Measurements from ENCODE around the gene ZNF398. TPM values are rescaled to one million over a fixed set of nuclear protein-coding genes. Genes with fewer than 3 reads are reported as not detected.
A peak's percentile ranks its signal among the peaks of the same experiment; 100 is the strongest.
"Not testable (repeated sequence)": the region's sequence is repeated elsewhere in the genome, so short reads cannot be mapped to it uniquely, and the experiment has no call there.

ZNF398 gene
- total RNA-seq, 1 donor from 2014 or later: 6.6 TPM

DNA sequence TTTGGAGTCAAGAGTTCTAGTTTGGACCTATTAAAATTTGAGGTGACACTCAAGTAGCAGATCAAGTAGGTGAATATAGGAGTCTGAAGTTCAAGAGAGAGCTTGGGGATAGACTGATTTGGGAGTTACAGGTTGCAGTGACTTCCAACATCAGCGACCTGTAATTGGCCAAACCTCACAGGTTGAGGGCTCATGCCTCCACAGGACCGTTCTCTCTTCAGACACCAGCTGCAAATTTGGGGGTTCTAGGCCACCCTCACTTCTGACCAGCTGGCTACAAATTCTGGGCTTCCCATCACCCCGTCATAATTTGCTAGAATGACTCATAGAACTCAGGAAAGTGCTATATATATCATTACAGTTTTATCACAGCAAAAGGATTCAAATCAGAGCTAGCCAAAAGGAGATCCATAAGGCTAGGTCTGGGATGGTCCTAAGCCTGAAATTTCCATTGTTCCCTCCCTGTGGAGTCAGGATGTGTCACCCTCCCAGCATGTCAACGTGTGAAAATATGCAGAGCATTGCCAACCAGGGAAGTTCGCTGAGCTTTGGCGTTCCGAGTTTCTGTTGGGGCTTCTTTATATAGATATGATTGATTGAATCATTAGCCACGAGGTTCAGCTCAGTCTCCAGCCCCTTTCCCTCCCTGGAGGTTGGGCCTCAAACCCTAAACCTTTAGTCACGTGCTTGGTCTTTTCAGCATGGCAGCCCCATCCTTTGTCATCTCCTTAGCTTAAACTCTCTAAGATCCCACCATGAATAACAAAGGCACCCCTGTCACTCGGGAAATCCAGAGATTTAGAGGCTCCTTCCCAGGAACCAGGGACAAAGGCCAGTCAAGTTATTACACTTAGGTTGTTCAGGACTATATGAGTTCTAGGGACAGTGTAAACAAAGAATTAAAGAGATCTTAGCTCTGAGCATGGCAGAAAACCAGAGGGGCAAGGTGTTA, 71.5 kb downstream of the ZNF398 start:
- ATAC-seq: no peak
- intact Hi-C loops (cut with micrococcal nuclease): no loop called here
- no peak for DNase-seq

DNA sequence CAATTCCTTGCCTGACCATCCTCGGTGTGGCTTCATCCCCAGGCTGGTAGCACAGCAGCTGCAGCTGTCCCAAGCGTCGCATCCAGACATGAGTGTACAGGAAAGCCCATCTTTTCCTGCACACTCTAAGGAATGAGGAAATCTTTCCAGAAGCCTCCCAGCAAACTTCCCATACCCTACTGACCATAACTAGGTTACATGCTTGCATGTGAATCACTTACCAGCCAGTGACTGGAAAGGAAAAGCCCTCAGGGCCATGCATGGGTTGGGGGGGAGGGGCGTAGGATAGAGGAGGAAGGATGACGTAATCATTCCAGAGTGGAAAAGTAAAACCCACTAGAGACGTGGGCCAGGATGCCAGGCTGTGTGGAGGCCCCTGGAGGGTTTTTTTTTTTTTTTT, 73.3 kb downstream of the ZNF398 start:
- intact Hi-C loops (cut with micrococcal nuclease): no loop called here

DNA sequence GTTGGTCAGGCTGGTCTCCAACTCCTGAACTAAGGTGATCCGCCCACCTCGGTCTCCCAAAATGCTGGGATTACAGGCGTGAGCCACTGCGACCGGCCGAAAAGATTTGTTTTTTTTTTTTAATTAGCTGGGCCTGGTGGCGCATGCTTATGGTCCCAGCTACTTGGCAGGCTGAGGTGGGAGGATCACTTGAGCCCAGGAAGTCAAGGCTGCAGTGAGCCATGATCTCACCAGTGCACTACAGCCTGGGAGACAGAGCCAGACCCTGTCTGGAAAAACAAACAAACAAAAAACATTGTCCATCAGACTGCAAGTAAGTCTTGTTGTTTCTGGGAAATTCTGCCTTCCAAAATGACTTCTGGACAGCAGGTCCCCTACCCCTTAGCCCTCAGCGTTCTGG, 75.9 kb downstream of the ZNF398 start:
- ATAC-seq (no peak), DNase-seq (no peak)
- intact Hi-C loops (cut with micrococcal nuclease): no loop called here

More for the DNA sequence above, 73.3 kb downstream of the ZNF398 start:
- no peak for DNase-seq
- ATAC-seq: no peak

DNA sequence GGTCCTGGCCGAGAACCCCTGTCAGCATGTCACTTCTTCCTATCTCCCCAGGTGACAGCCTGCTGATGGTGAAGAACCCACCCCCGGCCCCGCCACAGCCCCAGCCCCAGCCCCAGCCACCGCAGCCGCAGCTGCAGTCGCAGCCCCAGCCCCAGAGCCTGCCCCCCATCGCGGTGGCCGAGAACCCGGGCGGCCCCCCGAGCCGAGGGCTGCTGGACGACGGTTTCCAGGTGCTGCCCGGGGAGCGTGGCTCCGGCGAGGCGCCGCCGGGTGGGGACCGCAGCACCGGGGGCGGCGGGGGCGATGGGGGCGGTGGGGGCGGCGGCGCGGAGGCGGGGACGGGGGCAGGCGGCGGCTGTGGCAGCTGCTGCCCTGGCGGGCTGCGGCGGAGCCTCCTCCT, 76.5 kb downstream of the ZNF398 start:
- ATAC-seq (no peak), DNase-seq (no peak)
- intact Hi-C loops (cut with micrococcal nuclease): no loop called here

DNA sequence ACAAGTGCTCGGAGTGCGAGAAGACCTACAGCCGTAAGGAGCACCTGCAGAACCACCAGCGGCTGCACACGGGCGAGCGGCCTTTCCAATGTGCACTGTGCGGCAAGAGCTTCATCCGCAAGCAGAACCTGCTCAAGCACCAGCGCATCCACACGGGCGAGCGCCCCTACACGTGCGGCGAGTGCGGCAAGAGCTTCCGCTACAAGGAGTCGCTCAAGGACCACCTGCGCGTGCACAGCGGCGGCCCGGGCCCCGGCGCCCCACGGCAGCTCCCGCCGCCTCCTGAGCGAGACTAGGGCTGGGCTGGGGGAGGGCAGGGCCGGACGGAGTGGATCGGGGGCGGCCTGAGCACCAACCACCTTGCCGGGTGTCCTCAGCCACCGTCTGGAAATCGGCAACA, 77.1 kb downstream of the ZNF398 start:
- ATAC-seq: no peak

DNA sequence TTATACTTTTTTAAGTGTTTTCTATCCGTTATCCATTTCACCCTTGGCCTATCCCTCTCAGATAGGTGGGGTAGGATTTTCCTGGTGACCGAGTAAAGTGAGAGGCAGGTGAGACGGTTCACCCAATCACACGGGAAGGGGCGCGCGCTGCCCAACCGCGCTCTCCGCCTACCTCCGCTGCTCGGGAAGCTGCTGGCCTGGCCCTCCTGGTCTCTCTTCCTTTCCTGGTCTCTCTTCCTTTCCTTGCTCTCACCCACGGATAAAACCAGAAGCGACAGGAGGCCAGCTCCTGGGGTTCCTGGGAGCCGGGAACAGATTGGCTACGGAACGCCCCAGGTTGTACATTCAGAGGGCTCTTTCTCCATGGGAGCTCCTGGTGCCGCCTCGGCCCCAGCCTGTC, 77.9 kb downstream of the ZNF398 start:
- no peak for DNase-seq
- intact Hi-C loops (cut with micrococcal nuclease): no loop called here
- no peak for ATAC-seq

More for the DNA sequence above, 77.1 kb downstream of the ZNF398 start:
- DNase-seq: no peak
- intact Hi-C loops (cut with micrococcal nuclease): no loop called here

DNA sequence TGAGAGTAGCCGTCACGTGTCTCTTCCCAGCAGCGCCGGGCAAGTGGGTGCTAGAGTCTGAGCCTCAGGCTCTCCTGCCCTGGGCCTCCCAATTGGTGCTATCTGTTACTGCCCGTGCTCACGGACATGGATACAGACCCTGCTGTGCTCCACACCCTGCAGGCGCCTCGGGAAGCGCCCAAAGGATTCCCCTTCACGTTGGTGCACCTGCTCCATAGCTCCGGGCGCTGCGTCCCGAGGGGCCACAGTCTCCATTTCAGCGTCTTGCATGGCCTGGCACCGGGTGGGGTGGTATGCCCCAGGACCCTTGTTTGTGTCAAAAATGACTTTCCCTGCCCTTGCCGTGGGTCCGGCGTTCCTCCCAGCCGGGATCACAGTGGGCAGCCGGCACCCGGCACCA, 78.4 kb downstream of the ZNF398 start:
- intact Hi-C loops (cut with micrococcal nuclease): no loop called here
- ATAC-seq (no peak), DNase-seq (no peak)

DNA sequence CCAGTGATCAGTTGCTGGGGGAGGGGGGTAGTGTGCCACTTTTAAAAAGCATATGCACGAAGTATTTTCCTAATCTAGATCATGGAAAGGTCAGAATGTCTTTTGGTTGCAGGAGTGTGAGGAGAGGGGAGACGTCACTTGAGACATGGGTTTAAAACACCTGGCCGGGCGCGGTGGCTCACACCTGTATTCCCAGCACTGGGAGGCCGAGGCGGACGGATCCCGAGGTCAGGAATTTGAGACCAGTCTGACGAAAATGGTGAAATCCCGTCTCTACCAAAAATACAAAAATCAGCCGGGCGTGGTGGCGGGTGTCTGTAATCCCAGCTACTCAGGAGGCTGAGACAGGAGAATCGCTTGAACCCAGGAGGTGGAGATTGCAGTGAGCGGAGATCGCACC, 79.1 kb downstream of the ZNF398 start:
- DNase-seq; intact Hi-C loops (cut with micrococcal nuclease); ATAC-seq: not testable (repeated sequence)

DNA sequence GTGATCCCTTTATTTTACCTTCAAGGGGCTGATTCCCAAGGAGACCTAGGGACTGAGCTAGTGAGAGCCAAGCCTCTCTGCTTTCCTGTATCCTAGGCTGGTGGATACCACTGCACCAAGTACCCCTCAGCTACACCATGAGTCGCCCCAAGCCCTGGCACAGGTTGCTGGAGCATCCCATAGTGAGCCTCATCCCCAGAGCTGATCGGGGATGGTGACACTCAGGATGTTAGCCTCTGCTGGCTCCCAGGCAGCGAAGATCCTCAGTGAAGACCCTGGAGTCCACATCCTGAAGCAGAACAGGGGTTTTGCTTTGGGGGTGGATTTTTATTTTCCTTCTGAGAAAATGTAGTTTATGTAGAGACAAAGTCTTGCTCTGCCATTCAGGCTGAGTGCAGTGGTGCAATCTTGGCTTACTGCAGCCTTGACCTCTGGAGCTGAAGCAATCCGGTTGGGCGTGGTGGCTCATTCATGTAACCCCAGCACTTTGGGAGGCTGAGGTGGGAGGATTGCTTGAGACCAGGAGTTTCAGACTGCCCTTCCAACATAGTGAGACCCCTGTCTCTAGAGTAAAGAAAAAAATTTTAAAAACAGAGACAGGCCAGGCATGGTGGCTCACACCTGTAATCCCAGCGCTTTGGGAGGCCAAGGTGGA, 79.7 kb downstream of the ZNF398 start:
- DNase-seq (no peak), ATAC-seq (peak; percentile 9)
- intact Hi-C loops (cut with micrococcal nuclease): no loop called here

DNA sequence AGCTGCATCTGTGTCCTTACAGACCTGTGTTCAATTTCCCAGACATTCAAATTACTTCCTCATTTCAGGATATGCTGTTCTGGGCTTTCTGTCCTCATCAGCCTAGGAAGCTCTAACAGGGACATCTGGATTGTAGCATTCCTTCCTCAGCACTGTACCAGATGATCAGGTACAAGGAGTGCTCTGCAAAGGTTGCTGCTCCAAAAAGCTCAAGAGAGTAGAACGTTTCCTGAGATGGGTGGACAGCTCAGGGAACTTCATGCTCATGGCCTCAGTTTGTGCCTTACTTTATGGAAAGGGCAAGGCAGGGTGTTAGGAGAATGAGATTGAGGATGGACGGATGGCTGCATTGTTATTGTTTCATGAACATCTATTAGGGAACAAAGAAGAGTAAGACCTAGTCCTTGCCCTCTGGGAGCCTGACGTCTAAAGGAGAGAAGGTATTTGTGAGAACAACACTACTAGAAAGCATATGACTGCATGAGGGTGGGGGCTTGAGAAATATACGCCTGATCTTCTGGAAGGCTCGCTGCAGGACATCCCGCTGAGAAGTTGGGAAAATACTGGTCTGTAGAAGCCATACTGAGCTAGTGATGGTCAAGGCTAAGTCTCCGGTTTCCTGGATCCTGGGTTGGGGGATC, 81.7 kb downstream of the ZNF398 start:
- DNase-seq: no peak
- no peak for ATAC-seq
- intact Hi-C loops (cut with micrococcal nuclease): no loop called here

DNA sequence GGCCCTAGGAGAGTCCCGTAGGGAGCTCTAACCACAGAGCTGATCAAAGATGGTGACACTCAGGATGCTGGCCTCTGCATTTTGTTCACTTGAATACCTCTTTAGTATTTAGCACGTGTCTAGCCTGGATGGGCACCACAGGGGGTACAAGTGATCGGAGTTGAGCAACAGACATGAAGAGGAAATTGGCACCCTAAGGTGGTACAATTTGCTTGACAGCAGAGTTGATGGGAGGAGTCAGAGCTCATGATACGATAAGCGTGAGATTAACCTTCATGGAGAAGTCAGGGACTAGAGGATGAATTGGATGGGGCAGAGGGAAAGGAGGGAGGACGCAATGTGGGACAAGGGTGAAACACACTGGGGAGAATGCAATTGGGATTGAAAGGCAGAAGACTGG, 82.3 kb downstream of the ZNF398 start:
- intact Hi-C loops (cut with micrococcal nuclease): no loop called here
- ATAC-seq (no peak), DNase-seq (no peak)

DNA sequence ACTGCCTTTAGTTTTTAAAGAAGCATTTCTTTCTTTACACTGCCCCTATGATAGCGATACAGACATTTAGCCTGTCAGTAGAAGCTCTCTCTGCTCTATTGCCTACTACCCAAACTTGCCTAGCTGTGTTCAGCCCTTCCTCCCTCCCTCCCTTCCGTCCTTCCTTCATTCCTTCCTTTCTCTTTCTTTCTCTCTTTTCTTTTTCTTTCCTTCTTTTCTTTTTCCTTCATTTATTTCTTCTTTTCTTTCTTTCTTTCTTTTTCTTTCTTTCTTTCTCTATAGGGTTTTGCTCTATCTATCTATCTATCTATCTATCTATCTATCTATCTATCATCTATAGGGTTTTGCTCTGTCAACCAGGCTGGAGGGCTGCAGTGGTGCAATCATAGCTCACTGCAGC, 85.1 kb downstream of the ZNF398 start:
- intact Hi-C loops (cut with micrococcal nuclease): no loop called here
- DNase-seq (no peak), ATAC-seq (no peak)

Other genes with a start within 250 kb of the ZNF398 start
- 35.1 TPM for gene PDIA4, start 118.9 kb upstream of the ZNF398 start, total RNA-seq
- 2.7 TPM for gene ZNF786, start 56.7 kb upstream of the ZNF398 start, total RNA-seq
- 0.72 TPM for gene ZNF425, start 21.1 kb upstream of the ZNF398 start, total RNA-seq
- gene ZNF282, start 48.1 kb downstream of the ZNF398 start, total RNA-seq: 14.5 TPM
- gene ZNF212, start 92.2 kb downstream of the ZNF398 start, total RNA-seq: 5.2 TPM
- 4.8 TPM for gene ZNF783, start 114.7 kb downstream of the ZNF398 start, total RNA-seq

Data from left ventricle myocardium superior (tissue), 1 donor.